ENCODE measurements around the gene PPIL6. TPM values are rescaled to one million over a fixed set of nuclear protein-coding genes. Genes with fewer than 3 reads are reported as not detected.

PPIL6 gene
- total RNA-seq, 1 experiment from 2014 or later, result 3.9 TPM

DNA sequence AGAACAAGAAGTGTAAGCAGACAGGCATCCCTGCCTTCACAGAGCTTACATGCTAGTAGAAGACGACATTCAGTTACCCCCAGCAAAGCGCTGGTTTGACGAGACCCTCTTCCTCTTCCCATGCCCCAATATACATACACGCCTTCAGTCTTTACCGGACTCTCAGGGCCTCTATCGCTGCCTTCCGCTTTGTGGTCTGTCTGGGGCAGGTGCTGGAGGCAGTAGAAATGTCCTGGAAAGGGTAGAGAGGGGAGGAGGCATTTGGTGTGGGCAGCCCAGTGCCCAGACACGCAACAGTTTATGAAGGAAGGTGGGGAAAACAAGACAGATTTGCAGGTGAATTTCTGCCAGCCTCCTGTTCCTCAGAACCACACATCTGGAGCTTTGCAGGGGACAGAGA lies 6.1 kb upstream of the PPIL6 start:
- no TSS peak for BruUV-seq (replicated peaks)
- Mint-ChIP-seq H3K4me1 (ENCODE audit: insufficient read depth, unreplicated experiment) (peaks cover 5% of the 10 kb centered on the region), H3K4me3 (ENCODE audit: unreplicated experiment) (no peak overlapping the region), H3K36me3 (ENCODE audit: insufficient read depth, unreplicated experiment) (peaks cover 34% of the 10 kb centered on the region), H3K9me3 (ENCODE audit: unreplicated experiment) (no peaks in the 10 kb centered on the region), H3K27me3 (ENCODE audit: insufficient read depth, unreplicated experiment) (no peaks in the 10 kb centered on the region), H3K27ac (ENCODE audit: low read depth, unreplicated experiment) (no peak overlapping the region)
- TF ChIP-seq CTCF (IDR thresholded peaks at IDR 0.05; ENCODE audit: unreplicated experiment), result no peak
- intact Hi-C loops (cut with micrococcal nuclease), result no loop called here
- CTCF ChIA-PET, result interaction anchor here (0.8 kb wide), 2 partner anchors 17 to 50 kb away, joined by 3 read pairs; no protein-coding TSS in a partner anchor
- DNase-seq (ENCODE audit: unreplicated experiment), result no peak
- POLR2A ChIA-PET, result interaction anchor here (0.9 to 9.4 kb wide), 4 partner anchors 9 to 352 kb away, joined by 5 to 93 read pairs (median 5); partner anchors contain the start of genes CD164, CEP57L1, MICAL1 and SESN1

- H3K27me3 Mint-ChIP-seq (ENCODE audit: insufficient read depth, unreplicated experiment), result no peaks in the 10 kb centered on the region
- no peak for TF ChIP-seq CTCF (IDR thresholded peaks at IDR 0.05; ENCODE audit: unreplicated experiment)
- no peaks in the 10 kb centered on the region for H3K9me3 Mint-ChIP-seq (ENCODE audit: unreplicated experiment)
- ChIA-PET CTCF (no interaction called here), POLR2A (interaction anchor here (0.7 to 9.4 kb wide), 5 partner anchors 10 to 351 kb away, joined by 3 to 93 read pairs (median 5); partner anchors contain the start of genes CD164, CEP57L1, MICAL1 and SESN1)
- no peak overlapping the region for H3K4me3 Mint-ChIP-seq (ENCODE audit: unreplicated experiment)
- DNase-seq (ENCODE audit: unreplicated experiment), result no peak
- no peak overlapping the region for H3K27ac Mint-ChIP-seq (ENCODE audit: low read depth, unreplicated experiment)
- peaks cover 8% of the 10 kb centered on the region for H3K4me1 Mint-ChIP-seq (ENCODE audit: insufficient read depth, unreplicated experiment)
- intact Hi-C loops (cut with micrococcal nuclease), result no loop called here
- no TSS peak for BruUV-seq (replicated peaks)
- peaks cover 34% of the 10 kb centered on the region for H3K36me3 Mint-ChIP-seq (ENCODE audit: insufficient read depth, unreplicated experiment)
These were observed 5.6 kb upstream of the PPIL6 start for GRCh38 chr6:109446072-109446471.

DNA sequence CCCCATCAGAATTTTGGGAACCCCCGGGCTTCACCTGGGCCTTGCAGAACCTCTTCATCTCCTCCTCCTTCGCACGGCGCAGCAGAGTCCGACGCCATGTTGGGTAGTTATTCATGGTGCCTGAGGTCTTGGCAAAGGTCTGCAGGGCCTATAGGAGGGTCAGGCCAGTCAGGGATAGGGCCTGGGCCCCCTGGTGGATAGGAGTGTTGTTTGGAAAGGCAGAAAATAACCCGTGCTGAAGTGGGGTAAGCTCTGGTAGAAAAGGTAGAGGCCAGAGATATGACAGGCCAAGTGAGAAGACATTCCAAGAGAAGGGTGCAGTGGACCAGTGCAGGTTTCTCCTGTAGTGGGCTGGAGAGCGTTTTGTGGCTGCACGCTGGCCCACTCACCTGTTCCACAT lies 5.0 kb upstream of the PPIL6 start:
- intact Hi-C loops (cut with micrococcal nuclease), result no loop called here
- Mint-ChIP-seq H3K27me3 (ENCODE audit: insufficient read depth, unreplicated experiment) (no peaks in the 10 kb centered on the region), H3K36me3 (ENCODE audit: insufficient read depth, unreplicated experiment) (peaks cover 30% of the 10 kb centered on the region), H3K4me3 (ENCODE audit: unreplicated experiment) (no peak overlapping the region), H3K4me1 (ENCODE audit: insufficient read depth, unreplicated experiment) (peaks cover 8% of the 10 kb centered on the region), H3K27ac (ENCODE audit: low read depth, unreplicated experiment) (no peak overlapping the region), H3K9me3 (ENCODE audit: unreplicated experiment) (no peaks in the 10 kb centered on the region)
- no peak for DNase-seq (ENCODE audit: unreplicated experiment)
- TF ChIP-seq CTCF (IDR thresholded peaks at IDR 0.05; ENCODE audit: unreplicated experiment), result no peak
- POLR2A ChIA-PET, result interaction anchor here (0.7 to 9.4 kb wide), 4 partner anchors 14 to 350 kb away, joined by 3 to 93 read pairs (median 5); partner anchors contain the start of genes CD164, CEP57L1 and SESN1
- BruUV-seq (replicated peaks), result no TSS peak
- CTCF ChIA-PET, result no interaction called here

DNA sequence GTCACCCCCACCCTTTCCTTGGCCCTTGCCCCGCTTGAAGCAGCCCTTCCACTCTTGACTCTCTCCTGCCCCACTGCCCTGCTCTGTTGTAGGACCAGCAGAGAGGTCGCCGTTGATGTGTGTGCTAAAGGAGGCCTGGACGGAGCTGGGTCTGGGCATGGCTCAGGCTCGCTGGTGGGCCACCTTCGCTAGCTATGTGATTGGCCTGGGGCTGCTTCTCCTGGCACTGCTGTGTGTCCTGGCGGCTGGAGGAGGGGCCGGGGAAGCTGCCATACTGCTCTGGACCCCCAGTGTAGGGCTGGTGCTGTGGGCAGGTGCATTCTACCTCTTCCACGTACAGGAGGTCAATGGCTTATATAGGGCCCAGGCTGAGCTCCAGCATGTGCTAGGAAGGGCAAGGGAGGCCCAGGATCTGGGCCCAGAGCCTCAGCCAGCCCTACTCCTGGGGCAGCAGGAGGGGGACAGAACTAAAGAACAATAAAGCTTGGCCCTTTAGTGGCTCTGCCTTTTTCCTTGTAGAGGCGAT lies 3.1 kb upstream of the PPIL6 start:
- POLR2A ChIA-PET, result interaction anchor here (0.9 to 9.4 kb wide), 4 partner anchors 8 to 60 kb away, joined by 3 to 93 read pairs (median 12); partner anchors contain the start of genes CD164 and MICAL1

More for the DNA sequence above, 3.1 kb upstream of the PPIL6 start:
- Mint-ChIP-seq H3K27ac (ENCODE audit: low read depth, unreplicated experiment) (no peak overlapping the region), H3K4me3 (ENCODE audit: unreplicated experiment) (no peak overlapping the region), H3K4me1 (ENCODE audit: insufficient read depth, unreplicated experiment) (peaks cover 8% of the 10 kb centered on the region), H3K36me3 (ENCODE audit: insufficient read depth, unreplicated experiment) (peaks cover 31% of the 10 kb centered on the region), H3K9me3 (ENCODE audit: unreplicated experiment) (no peaks in the 10 kb centered on the region), H3K27me3 (ENCODE audit: insufficient read depth, unreplicated experiment) (no peaks in the 10 kb centered on the region)
- CTCF ChIA-PET, result interaction anchor here (0.6 to 1.7 kb wide), 6 partner anchors 14 to 256 kb away, joined by 3 to 5 read pairs (median 4); no protein-coding TSS in a partner anchor
- no TSS peak for BruUV-seq (replicated peaks)
- no peak for DNase-seq (ENCODE audit: unreplicated experiment)
- no peak for TF ChIP-seq CTCF (IDR thresholded peaks at IDR 0.05; ENCODE audit: unreplicated experiment)
- intact Hi-C loops (cut with micrococcal nuclease), result no loop called here

Data from MCF 10A (cell line).